DMS114 treated with DMSO at 0.1 percent for 48 hours (cell line): Measurements from ENCODE around the gene DNAJC3.

ENCODE experiments used
- DNase-seq: peaks from one replicate; lab custom pipeline; 2025; ENCODE audit not compliant: unreplicated experiment; lab: John Stamatoyannopoulos, UW

The DNAJC3 gene

DNA sequence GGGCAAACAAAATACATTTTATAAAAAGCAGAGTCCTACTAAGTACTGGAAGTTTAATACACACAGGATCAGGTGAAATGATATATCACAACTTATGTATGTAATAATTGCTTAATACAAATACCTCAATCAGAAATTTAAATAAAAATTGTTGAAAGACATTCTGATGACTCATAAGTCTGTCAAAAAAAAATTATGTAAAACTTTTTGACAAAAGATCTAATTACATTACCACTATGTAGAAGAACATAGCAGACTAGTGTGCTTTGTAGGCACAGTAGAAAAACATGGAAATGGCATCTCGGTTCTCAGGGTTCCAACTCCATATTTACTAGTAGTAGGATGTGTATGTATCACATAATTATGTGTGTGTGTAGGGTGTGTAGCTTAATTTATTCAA lies 156.2 kb downstream of the DNAJC3 start:
- DNase-seq: no peak

DNA sequence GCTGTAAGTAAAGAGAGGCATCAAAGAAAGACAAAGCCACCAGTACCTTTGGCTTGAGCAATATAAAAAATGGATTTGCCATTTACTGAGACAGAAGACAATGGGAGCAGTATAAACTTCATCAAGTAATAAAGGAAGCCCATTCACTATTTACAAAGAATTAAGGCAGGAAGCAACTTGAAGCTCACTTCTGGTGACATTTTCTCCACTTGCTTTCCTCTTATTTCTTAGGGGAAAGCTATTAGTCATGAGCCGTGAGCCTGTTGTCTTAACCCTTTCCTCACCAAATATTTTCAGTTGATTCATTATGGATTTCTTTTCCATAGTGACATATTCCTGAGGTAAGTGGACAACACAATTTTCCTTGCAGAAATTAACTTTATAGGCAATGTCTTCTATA lies 156.8 kb downstream of the DNAJC3 start:
- DNase-seq: no peak

- DNase-seq: peak; percentile 17
Observed at GRCh38 chr13:95834134-95834765, 157.3 kb downstream of the DNAJC3 start.

GRCh38 chr13:95841894-95842293 lies 165.0 kb downstream of the DNAJC3 start:
- DNase-seq: no peak

DNA sequence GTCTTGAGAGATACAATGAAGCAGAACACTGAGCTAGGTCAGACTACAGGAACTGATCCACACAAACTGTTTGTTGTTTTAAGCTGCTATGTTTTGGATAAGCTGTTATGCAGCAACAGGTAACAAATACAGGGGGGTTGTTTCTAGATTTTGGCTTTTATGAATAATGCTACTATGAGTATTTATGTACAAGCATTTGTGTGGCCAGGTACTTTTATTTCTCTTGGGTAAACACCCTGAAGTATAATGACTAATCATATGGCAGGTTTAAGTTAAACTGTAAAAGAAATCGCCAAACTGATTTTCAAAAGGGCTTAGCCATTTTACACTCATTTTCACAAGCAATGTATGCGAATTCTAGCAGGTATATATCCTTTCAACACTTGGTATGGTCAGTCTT lies 166.0 kb downstream of the DNAJC3 start:
- DNase-seq: no peak
